Gastroesophageal sphincter (tissue), 4 donors: ENCODE measurements around the gene OGFR. TPM values are rescaled to one million over a fixed set of nuclear protein-coding genes. Genes with fewer than 3 reads are reported as not detected.

Source experiments
- ATAC-seq: fragments of 150-250 bp; one replicate; pipeline ENCODE4 v1.9.1; 2016; ENCODE audit warnings: mild to moderate bottlenecking, moderate library complexity
- H3K27ac ChIP-seq, 4 donors: fragments of 200-600 bp; sonication (generic) in 3 of 4; 1 replicate in 3 of 4; 2 replicates in 1 of 4; pipeline ENCODE4 v1.5.1; 2016 to 2019
- H3K27me3 ChIP-seq: fragments of 200-600 bp; sonication (generic); one replicate; pipeline ENCODE4 v1.5.1; 2019
- H3K36me3 ChIP-seq, 2 donors: fragments of 200-600 bp; sonication (generic); one replicate each; pipeline ENCODE4 v1.5.1; 2019; ENCODE audit warnings: control low read depth in 1 of 2
- H3K4me1 ChIP-seq, 3 donors: fragments of 200-600 bp; sonication (generic); 1 replicate in 2 of 3; 2 replicates in 1 of 3; pipeline ENCODE4 v1.5.1; 2016 to 2019; ENCODE audit warnings: control low read depth in 2 of 3
- H3K4me3 ChIP-seq, 2 donors: fragments of 200-600 bp; sonication (generic); one replicate each; pipeline ENCODE4 v1.5.1; 2019; ENCODE audit warnings: mild to moderate bottlenecking in 1 of 2, moderate library complexity in 1 of 2
- H3K9me3 ChIP-seq, 3 donors: fragments of 200-600 bp; sonication (generic); one replicate each; pipeline ENCODE4 v1.5.1; 2017 to 2019; ENCODE audit warnings: control low read depth in 2 of 3
- CTCF ChIP-seq, 4 experiments: fragments of 200-600 bp in 2 of 4; fragments of 450-650 bp in 2 of 4; sonication (generic) in 1 of 4; IDR thresholded peaks; one replicate each; pipeline ENCODE4 v1.5.1; 2017 to 2019; ENCODE audit warnings: antibody characterized with exemption in 4 of 4, mild to moderate bottlenecking in 2 of 4, moderate library complexity in 2 of 4
- EP300 ChIP-seq: sonication (generic); formaldehyde crosslinking; IDR thresholded peaks from one replicate; pipeline ENCODE4 v1.6.1; 2017; ENCODE audit warnings: antibody characterized with exemption, mild to moderate bottlenecking
- POLR2A ChIP-seq, 2 donors: fragments of 450-650 bp; IDR thresholded peaks; one replicate each; pipeline ENCODE4 v1.6.1; 2017; ENCODE audit warnings: antibody characterized with exemption in 2 of 2, mild to moderate bottlenecking in 2 of 2, moderate library complexity in 1 of 2
- POLR2AphosphoS5 ChIP-seq: sonication (generic); formaldehyde crosslinking; IDR thresholded peaks from one replicate; pipeline ENCODE4 v1.6.1; 2017; ENCODE audit warnings: antibody characterized with exemption
- WGBS, 2 donors: methylation state at CpG; one replicate each; pipeline ENCODE4 v1.1.5; 2018; ENCODE audit warnings: low coverage in 1 of 2; 5-methylcytosine and 5-hydroxymethylcytosine counted together
- total RNA-seq, 4 donors: library from RNA; depleted of rRNA; stranded (reverse); fragments of >200 nt; gene quantifications; one replicate each; pipeline ENCODE4 v1.1.0, GENCODE V29; 2016

OGFR gene
- total RNA-seq, 4 donors from 2014 or later, result 55.1 to 61.0 (median 58.9) TPM

- Histone ChIP-seq H3K27me3 (no peaks in the 10 kb centered on the region), H3K4me3 (peak overlapping the region in 1 of 2 donors; percentile 88), H3K27ac (peak overlapping the region in 2 of 4 donors; percentile 90 to 95), H3K9me3 (no peaks in the 10 kb centered on the region), H3K36me3 (peaks cover 0 to 53% of the 10 kb centered on the region in 2 donors), H3K4me1 (peaks cover 0 to 41% (median 23%) of the 10 kb centered on the region in 3 donors)
- ATAC-seq, result no peak
- WGBS, 2 donors, result 54 to 100% methylated on average over 1 to 7 of the region's 11 CpGs
- no peak for TF ChIP-seq POLR2A (IDR thresholded peaks at IDR 0.05)
- no peak for TF ChIP-seq EP300
- no peak for TF ChIP-seq CTCF (IDR thresholded peaks at IDR 0.05)
- TF ChIP-seq POLR2AphosphoS5, result no peak
These were observed 1.9 kb downstream of the OGFR start for GRCh38 chr20:62806383-62807050.

- H3K4me1 ChIP-seq, result peaks cover 0 to 41% (median 23%) of the 10 kb centered on the region in 3 donors
- no peak overlapping the region for H3K4me3 ChIP-seq
- WGBS, 2 donors, result 0 to 71% methylated on average over 1 to 6 of the region's 23 CpGs
- no peak for ATAC-seq
- TF ChIP-seq POLR2A (IDR thresholded peaks at IDR 0.05) (no peak), CTCF (IDR thresholded peaks at IDR 0.05) (no peak), POLR2AphosphoS5 (no peak), EP300 (no peak)
- H3K9me3 ChIP-seq, result no peaks in the 10 kb centered on the region
- no peaks in the 10 kb centered on the region for H3K27me3 ChIP-seq
- H3K27ac ChIP-seq, result peak overlapping the region in 1 of 4 donors; percentile 95
- H3K36me3 ChIP-seq, result peaks cover 0 to 64% of the 10 kb centered on the region in 2 donors
These were observed 3.0 kb downstream of the OGFR start for GRCh38 chr20:62807444-62808210.

GRCh38 chr20:62808211-62808865 is 3.7 kb downstream of the OGFR start:
- WGBS, 2 donors, result 66 to 80% methylated on average over 4 to 8 of the region's 21 CpGs
- no peaks in the 10 kb centered on the region for H3K27me3 ChIP-seq
- H3K27ac ChIP-seq, result no peak overlapping the region
- no peak overlapping the region for H3K4me3 ChIP-seq
- peaks cover 0 to 41% (median 23%) of the 10 kb centered on the region in 3 donors for H3K4me1 ChIP-seq
- no peaks in the 10 kb centered on the region for H3K9me3 ChIP-seq
- TF ChIP-seq EP300, result no peak
- peak in 3 of 4 experiments; percentile 76 to 93 (median 84) for TF ChIP-seq CTCF (IDR thresholded peaks at IDR 0.05)
- ATAC-seq, result peak; percentile 43
- peaks cover 0 to 71% of the 10 kb centered on the region in 2 donors for H3K36me3 ChIP-seq

GRCh38 chr20:62809530-62810428 is 5.1 kb downstream of the OGFR start:
- WGBS, 2 donors, result 81 to 94% methylated on average over 4 to 6 of the region's 24 CpGs
- Histone ChIP-seq H3K9me3 (no peaks in the 10 kb centered on the region), H3K27me3 (peaks cover 6% of the 10 kb centered on the region), H3K4me3 (no peak overlapping the region), H3K27ac (no peak overlapping the region), H3K4me1 (peaks cover 0 to 37% (median 23%) of the 10 kb centered on the region in 3 donors), H3K36me3 (peaks cover 0 to 80% of the 10 kb centered on the region in 2 donors)
- TF ChIP-seq POLR2AphosphoS5 (no peak), POLR2A (IDR thresholded peaks at IDR 0.05) (no peak), CTCF (IDR thresholded peaks at IDR 0.05) (no peak), EP300 (no peak)
- no peak for ATAC-seq
